Measurements from ENCODE around the gene BTBD2.

The BTBD2 gene

GRCh38 chr19:1970003-1970805 lies 45.3 kb downstream of the BTBD2 start:
- H3K9me3 ChIP-seq (ENCODE audit: control insufficient read depth in 1 of 2, low read length in 2 of 2), result no peaks in the 10 kb centered on the region
- no peak overlapping the region for H3K4me3 ChIP-seq (ENCODE audit: low read depth in 1 of 2, low read length in 2 of 2)
- H3K9ac ChIP-seq (ENCODE audit: low read depth in 1 of 2, low read length in 2 of 2), result no peak overlapping the region
- no peaks in the 10 kb centered on the region for H3K4me1 ChIP-seq (ENCODE audit: control insufficient read depth in 1 of 2, insufficient read depth in 2 of 2, low read length in 2 of 2)
- H3K27ac ChIP-seq (ENCODE audit: low read depth, low read length), result no peak overlapping the region
- H3K27me3 ChIP-seq (ENCODE audit: control insufficient read depth in 1 of 2, insufficient read depth in 2 of 2, low read length in 2 of 2), result no peaks in the 10 kb centered on the region
- peaks cover 0 to 37% of the 10 kb centered on the region in 2 donors for H3K36me3 ChIP-seq (ENCODE audit: control insufficient read depth in 1 of 2, insufficient read depth in 2 of 2, low read length in 2 of 2)

- H3K27ac ChIP-seq (ENCODE audit: low read depth, low read length), result no peak overlapping the region
- no peaks in the 10 kb centered on the region for H3K9me3 ChIP-seq (ENCODE audit: control insufficient read depth in 1 of 2, low read length in 2 of 2)
- no peak overlapping the region for H3K9ac ChIP-seq (ENCODE audit: low read depth in 1 of 2, low read length in 2 of 2)
- peaks cover 0 to 29% of the 10 kb centered on the region in 2 donors for H3K36me3 ChIP-seq (ENCODE audit: control insufficient read depth in 1 of 2, insufficient read depth in 2 of 2, low read length in 2 of 2)
- no peaks in the 10 kb centered on the region for H3K4me1 ChIP-seq (ENCODE audit: control insufficient read depth in 1 of 2, insufficient read depth in 2 of 2, low read length in 2 of 2)
- H3K4me3 ChIP-seq (ENCODE audit: low read depth in 1 of 2, low read length in 2 of 2), result no peak overlapping the region
- no peaks in the 10 kb centered on the region for H3K27me3 ChIP-seq (ENCODE audit: control insufficient read depth in 1 of 2, insufficient read depth in 2 of 2, low read length in 2 of 2)
Measured at GRCh38 chr19:1969176-1970002, 46.1 kb downstream of the BTBD2 start.

DNA sequence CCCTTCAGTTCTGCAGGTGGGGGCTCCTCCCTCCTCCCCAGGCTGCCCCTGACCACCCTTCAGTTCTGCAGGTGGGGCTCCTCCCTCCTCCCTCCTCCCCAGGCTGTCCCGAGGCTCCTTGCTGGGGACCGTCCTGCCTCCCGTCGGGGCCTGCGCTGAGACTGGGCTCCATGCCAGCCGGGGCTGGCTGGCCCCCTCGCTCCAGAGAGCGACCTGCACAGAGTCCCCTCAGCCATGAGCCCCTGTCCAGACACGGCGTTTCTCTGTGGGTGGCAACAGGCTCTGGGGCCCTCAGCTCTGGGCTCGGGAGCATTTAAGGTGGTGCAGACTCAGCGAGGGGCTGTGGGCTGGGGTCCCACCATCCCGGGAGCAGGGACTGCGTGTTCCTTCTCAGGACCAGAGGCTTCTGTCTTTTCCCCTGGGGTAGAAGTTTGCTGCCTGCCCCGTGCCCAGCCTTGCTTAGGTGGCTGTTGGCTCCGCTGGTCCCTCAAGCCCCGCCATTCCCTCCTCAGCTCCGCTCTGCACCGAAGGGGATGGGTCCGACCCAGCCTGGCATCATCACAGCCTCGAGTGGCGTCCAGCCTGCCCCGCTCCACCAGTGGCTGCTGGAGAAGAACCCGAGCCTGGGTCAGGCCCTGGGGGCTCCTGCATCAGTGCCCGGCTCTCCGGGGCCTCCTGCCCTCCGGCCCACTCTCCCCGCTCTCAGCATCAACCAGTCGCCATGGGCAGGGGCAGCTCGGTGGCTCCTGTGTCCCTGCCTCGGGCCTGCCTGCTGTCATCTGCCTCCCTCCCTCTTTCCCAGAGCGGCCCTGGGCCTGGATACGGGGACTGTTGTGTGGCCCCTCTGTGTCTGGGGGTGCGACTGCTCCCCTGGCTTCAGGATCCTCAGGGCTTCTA lies 47.0 kb downstream of the BTBD2 start:
- Histone ChIP-seq H3K9ac (ENCODE audit: low read depth in 1 of 2, low read length in 2 of 2) (no peak overlapping the region), H3K27me3 (ENCODE audit: control insufficient read depth in 1 of 2, insufficient read depth in 2 of 2, low read length in 2 of 2) (no peaks in the 10 kb centered on the region), H3K4me3 (ENCODE audit: low read depth in 1 of 2, low read length in 2 of 2) (no peak overlapping the region), H3K4me1 (ENCODE audit: control insufficient read depth in 1 of 2, insufficient read depth in 2 of 2, low read length in 2 of 2) (no peaks in the 10 kb centered on the region), H3K9me3 (ENCODE audit: control insufficient read depth in 1 of 2, low read length in 2 of 2) (no peaks in the 10 kb centered on the region), H3K36me3 (ENCODE audit: control insufficient read depth in 1 of 2, insufficient read depth in 2 of 2, low read length in 2 of 2) (peaks cover 0 to 26% of the 10 kb centered on the region in 2 donors), H3K27ac (ENCODE audit: low read depth, low read length) (no peak overlapping the region)

- Histone ChIP-seq H3K27ac (ENCODE audit: low read depth, low read length) (no peak overlapping the region), H3K4me1 (ENCODE audit: control insufficient read depth in 1 of 2, insufficient read depth in 2 of 2, low read length in 2 of 2) (no peaks in the 10 kb centered on the region), H3K36me3 (ENCODE audit: control insufficient read depth in 1 of 2, insufficient read depth in 2 of 2, low read length in 2 of 2) (peaks cover 0 to 32% of the 10 kb centered on the region in 2 donors), H3K27me3 (ENCODE audit: control insufficient read depth in 1 of 2, insufficient read depth in 2 of 2, low read length in 2 of 2) (no peaks in the 10 kb centered on the region), H3K9ac (ENCODE audit: low read depth in 1 of 2, low read length in 2 of 2) (no peak overlapping the region), H3K9me3 (ENCODE audit: control insufficient read depth in 1 of 2, low read length in 2 of 2) (no peaks in the 10 kb centered on the region), H3K4me3 (ENCODE audit: low read depth in 1 of 2, low read length in 2 of 2) (no peak overlapping the region)
Measured at GRCh38 chr19:1967087-1967608, 48.4 kb downstream of the BTBD2 start.

DNA sequence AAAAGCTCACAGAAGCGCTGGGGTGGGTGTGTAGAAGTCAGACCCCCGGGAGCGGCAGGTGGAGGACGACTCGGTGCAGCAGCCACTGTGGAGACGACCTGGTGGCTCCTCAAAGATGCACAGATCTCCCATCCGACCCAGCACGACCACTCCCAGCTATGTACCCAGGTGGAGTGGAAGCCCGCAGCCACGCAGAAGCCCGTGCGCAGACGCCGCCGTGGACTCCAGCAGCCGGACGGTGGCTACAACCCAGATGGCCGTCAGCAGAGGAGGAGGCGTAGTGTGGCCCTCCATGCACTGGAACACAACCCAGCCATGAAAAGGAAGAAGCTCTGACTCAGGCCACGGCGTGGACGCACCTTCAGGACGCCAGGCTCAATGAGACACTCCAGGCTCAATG lies 52.8 kb downstream of the BTBD2 start:
- no peak overlapping the region for H3K4me3 ChIP-seq (ENCODE audit: low read depth in 1 of 2, low read length in 2 of 2)
- H3K9me3 ChIP-seq (ENCODE audit: control insufficient read depth in 1 of 2, low read length in 2 of 2), result no peaks in the 10 kb centered on the region

DNA sequence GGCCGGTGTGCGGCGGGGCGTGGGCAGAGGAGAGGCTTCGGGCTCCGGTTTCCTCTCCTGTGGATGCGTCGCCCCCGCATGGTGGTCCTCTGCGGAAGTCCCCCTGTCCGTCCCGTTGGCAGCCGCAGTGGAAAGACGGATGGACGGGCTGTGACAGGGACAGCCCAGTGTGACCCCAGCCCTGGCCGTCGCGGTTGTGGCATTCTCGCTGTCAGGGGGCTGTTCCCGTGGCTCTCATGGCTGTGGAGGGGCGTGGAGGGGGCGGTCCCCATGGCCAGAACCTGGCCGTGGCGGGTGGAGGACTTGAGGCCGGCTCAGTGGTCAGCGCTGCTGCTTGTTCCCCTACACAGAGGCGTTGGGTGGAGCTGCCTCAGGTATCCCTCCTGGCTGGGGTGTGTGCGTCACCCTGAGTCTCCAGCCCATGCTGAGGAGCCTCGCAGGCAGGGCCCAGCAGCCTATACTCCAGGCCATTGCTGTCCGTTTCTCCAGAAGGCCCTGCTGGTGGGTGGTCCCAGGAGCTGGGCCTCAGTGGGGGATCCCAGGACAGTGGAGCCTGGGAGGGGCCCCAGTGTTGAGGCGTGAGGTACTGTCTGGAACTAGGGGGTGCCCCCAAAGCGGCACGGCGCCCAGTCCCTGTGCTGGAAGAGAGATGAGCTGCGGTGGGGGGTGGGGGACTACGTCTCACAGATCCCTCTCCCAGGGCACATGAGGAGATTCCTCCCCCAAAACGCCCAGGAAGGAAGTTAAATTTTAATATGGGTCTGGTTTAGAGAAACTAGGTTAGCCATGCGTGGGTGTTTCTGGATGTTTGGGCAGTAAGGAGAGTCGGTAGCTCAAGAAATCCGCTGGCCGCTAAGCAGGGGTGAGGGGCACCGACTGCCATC lies 54.3 kb downstream of the BTBD2 start:
- Histone ChIP-seq H3K9ac (ENCODE audit: low read depth in 1 of 2, low read length in 2 of 2) (no peak overlapping the region), H3K4me1 (ENCODE audit: control insufficient read depth in 1 of 2, insufficient read depth in 2 of 2, low read length in 2 of 2) (no peaks in the 10 kb centered on the region), H3K27me3 (ENCODE audit: control insufficient read depth in 1 of 2, insufficient read depth in 2 of 2, low read length in 2 of 2) (no peaks in the 10 kb centered on the region), H3K4me3 (ENCODE audit: low read depth in 1 of 2, low read length in 2 of 2) (no peak overlapping the region), H3K9me3 (ENCODE audit: control insufficient read depth in 1 of 2, low read length in 2 of 2) (no peaks in the 10 kb centered on the region), H3K36me3 (ENCODE audit: control insufficient read depth in 1 of 2, insufficient read depth in 2 of 2, low read length in 2 of 2) (peaks cover 0 to 10% of the 10 kb centered on the region in 2 donors), H3K27ac (ENCODE audit: low read depth, low read length) (no peak overlapping the region)

More for the DNA sequence above, 52.8 kb downstream of the BTBD2 start:
- Histone ChIP-seq H3K9ac (ENCODE audit: low read depth in 1 of 2, low read length in 2 of 2) (no peak overlapping the region), H3K27me3 (ENCODE audit: control insufficient read depth in 1 of 2, insufficient read depth in 2 of 2, low read length in 2 of 2) (no peaks in the 10 kb centered on the region), H3K4me1 (ENCODE audit: control insufficient read depth in 1 of 2, insufficient read depth in 2 of 2, low read length in 2 of 2) (no peaks in the 10 kb centered on the region), H3K27ac (ENCODE audit: low read depth, low read length) (no peak overlapping the region), H3K36me3 (ENCODE audit: control insufficient read depth in 1 of 2, insufficient read depth in 2 of 2, low read length in 2 of 2) (peaks cover 0 to 9% of the 10 kb centered on the region in 2 donors)

DNA sequence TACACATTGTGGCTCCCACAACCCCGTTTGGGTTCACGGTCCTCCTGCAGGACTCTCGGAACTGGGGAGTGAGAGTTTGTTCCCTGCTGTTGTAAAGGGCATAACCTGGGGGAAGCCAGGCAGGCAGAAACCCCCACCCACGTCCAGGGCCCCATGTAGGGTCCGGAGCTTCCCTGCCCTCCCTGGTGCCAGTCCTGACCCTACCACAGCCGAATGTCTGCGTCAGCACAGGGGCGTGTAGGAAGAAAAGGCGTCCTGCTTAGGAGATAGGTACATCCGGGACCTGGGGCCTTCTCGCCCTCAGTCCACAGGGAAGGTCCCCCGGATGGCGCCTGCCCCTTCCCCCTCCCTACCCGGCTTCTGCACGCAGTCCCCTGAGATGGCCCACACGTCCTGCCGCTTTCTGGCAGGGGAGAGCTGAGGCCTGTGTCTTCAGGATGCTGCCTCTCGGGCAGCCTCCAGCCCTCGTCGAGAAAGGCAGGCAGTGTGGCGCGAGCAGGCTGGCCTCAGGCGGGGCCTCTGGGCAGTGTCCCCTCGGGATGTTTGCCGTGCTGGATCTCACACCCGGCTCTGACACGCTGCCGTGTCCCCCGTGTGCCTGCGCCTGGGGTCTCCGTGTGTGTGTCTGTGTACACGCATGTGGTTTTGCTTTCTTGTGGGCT lies 55.5 kb downstream of the BTBD2 start:
- H3K4me3 ChIP-seq (ENCODE audit: low read depth in 1 of 2, low read length in 2 of 2), result no peak overlapping the region
- peaks cover 0 to 10% of the 10 kb centered on the region in 2 donors for H3K36me3 ChIP-seq (ENCODE audit: control insufficient read depth in 1 of 2, insufficient read depth in 2 of 2, low read length in 2 of 2)
- H3K9me3 ChIP-seq (ENCODE audit: control insufficient read depth in 1 of 2, low read length in 2 of 2), result no peaks in the 10 kb centered on the region
- no peaks in the 10 kb centered on the region for H3K4me1 ChIP-seq (ENCODE audit: control insufficient read depth in 1 of 2, insufficient read depth in 2 of 2, low read length in 2 of 2)
- H3K9ac ChIP-seq (ENCODE audit: low read depth in 1 of 2, low read length in 2 of 2), result no peak overlapping the region
- no peak overlapping the region for H3K27ac ChIP-seq (ENCODE audit: low read depth, low read length)
- no peaks in the 10 kb centered on the region for H3K27me3 ChIP-seq (ENCODE audit: control insufficient read depth in 1 of 2, insufficient read depth in 2 of 2, low read length in 2 of 2)

DNA sequence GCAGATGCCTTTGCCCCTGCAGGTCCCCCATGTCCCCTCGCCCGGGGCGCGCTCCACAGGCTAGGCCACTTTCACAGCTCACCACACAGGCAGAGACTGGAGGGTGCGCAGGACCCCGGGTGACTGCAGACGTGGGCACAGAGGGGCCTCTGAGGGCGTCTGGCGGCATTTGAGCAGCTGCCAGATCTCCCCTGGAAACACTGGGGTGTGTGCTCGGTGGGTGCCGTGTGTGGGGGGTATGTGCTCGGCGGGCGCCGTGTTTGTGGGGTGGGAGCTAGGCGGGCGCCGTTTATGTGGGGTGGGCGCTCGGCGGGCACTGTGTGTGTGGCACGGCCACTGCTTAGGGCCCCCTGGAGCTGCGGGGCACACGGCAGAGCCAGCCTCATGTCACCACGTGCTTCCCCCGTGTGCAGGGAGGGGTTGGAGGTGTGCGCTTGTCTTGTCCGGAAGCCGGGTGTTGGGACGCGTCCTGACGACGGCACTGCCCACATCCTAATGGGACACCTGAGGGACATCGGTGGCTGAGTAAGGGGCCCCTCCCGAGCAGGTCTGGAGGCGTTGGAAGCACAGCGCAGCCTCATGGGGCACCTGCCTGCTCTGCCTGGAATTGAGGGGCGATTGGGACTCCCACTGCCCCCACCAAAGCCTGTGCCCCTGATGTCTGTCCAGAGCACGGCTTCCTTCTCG lies 57.8 kb downstream of the BTBD2 start:
- H3K27me3 ChIP-seq (ENCODE audit: control insufficient read depth in 1 of 2, insufficient read depth in 2 of 2, low read length in 2 of 2), result no peaks in the 10 kb centered on the region
- H3K4me1 ChIP-seq (ENCODE audit: control insufficient read depth in 1 of 2, insufficient read depth in 2 of 2, low read length in 2 of 2), result no peaks in the 10 kb centered on the region
- no peak overlapping the region for H3K4me3 ChIP-seq (ENCODE audit: low read depth in 1 of 2, low read length in 2 of 2)
- no peaks in the 10 kb centered on the region for H3K9me3 ChIP-seq (ENCODE audit: control insufficient read depth in 1 of 2, low read length in 2 of 2)
- no peak overlapping the region for H3K27ac ChIP-seq (ENCODE audit: low read depth, low read length)
- H3K36me3 ChIP-seq (ENCODE audit: control insufficient read depth in 1 of 2, insufficient read depth in 2 of 2, low read length in 2 of 2), result peaks cover 0 to 16% of the 10 kb centered on the region in 2 donors
- no peak overlapping the region for H3K9ac ChIP-seq (ENCODE audit: low read depth in 1 of 2, low read length in 2 of 2)

Measured in duodenal mucosa (tissue), 2 donors.